SKM-1 (cell line): ENCODE data around the gene SLC12A5.
"Not testable (repeated sequence)": the region's sequence is repeated elsewhere in the genome, so short reads cannot be mapped to it uniquely, and the experiment has no call there.

Experiments used
- DNase-seq: peaks from one replicate; lab custom pipeline; 2025; ENCODE audit not compliant: unreplicated experiment; lab: John Stamatoyannopoulos, UW

Gene SLC12A5

GRCh38 chr20:46073443-46073842, 44.4 kb downstream of the SLC12A5 start:
- DNase-seq: no peak

- DNase-seq: no peak
Measured at GRCh38 chr20:46074006-46074405, 45.0 kb downstream of the SLC12A5 start.

GRCh38 chr20:46076806-46077205, 47.8 kb downstream of the SLC12A5 start:
- no peak for DNase-seq

- DNase-seq: no peak
Measured at GRCh38 chr20:46077642-46078305, 48.8 kb downstream of the SLC12A5 start.

- no peak for DNase-seq
Measured at GRCh38 chr20:46078954-46079353, 49.9 kb downstream of the SLC12A5 start.

GRCh38 chr20:46081074-46081473, 52.1 kb downstream of the SLC12A5 start:
- DNase-seq: no peak

- no peak for DNase-seq
Measured at GRCh38 chr20:46083101-46083500, 54.1 kb downstream of the SLC12A5 start.

- DNase-seq: no peak
Measured at GRCh38 chr20:46083531-46084061, 54.6 kb downstream of the SLC12A5 start.

- DNase-seq: no peak
Measured at GRCh38 chr20:46084805-46085178, 55.8 kb downstream of the SLC12A5 start.

- DNase-seq: no peak
Measured at GRCh38 chr20:46085179-46085851, 56.3 kb downstream of the SLC12A5 start.

GRCh38 chr20:46087161-46087560, 58.1 kb downstream of the SLC12A5 start:
- DNase-seq: no peak

GRCh38 chr20:46088409-46089166, 59.6 kb downstream of the SLC12A5 start:
- no peak for DNase-seq

- no peak for DNase-seq
Measured at GRCh38 chr20:46089167-46089416, 60.1 kb downstream of the SLC12A5 start.

GRCh38 chr20:46089417-46090388, 60.7 kb downstream of the SLC12A5 start, which contains the start of gene NCOA5:
TSS of gene NCOA5 (minus strand) at chr20:46089962. CDS start at chr20:46079424, 10,538 bp downstream.
- peak; percentile 90 for DNase-seq

GRCh38 chr20:46091622-46092535, 62.9 kb downstream of the SLC12A5 start:
- not testable (repeated sequence) for DNase-seq

GRCh38 chr20:46093531-46093930, 64.5 kb downstream of the SLC12A5 start:
- DNase-seq: no peak

- no peak for DNase-seq
Measured at GRCh38 chr20:46099491-46100287, 70.7 kb downstream of the SLC12A5 start.

- DNase-seq: not testable (repeated sequence)
Measured at GRCh38 chr20:46100444-46100843, 71.4 kb downstream of the SLC12A5 start.

- DNase-seq: no peak
Measured at GRCh38 chr20:46100988-46101387, 72.0 kb downstream of the SLC12A5 start.
